Urinary bladder (tissue), 4 donors: ENCODE measurements around the gene METTL15. TPM values are rescaled to one million over a fixed set of nuclear protein-coding genes. Genes with fewer than 3 reads are reported as not detected.
"Not testable (repeated sequence)": the region's sequence is repeated elsewhere in the genome, so short reads cannot be mapped to it uniquely, and the experiment has no call there.

ENCODE experiments used
- DNase-seq: peaks from one replicate; pipeline ENCODE4 v3.0.0-alpha.2; 2015; ENCODE audit errors: extremely low spot score
- H3K27ac ChIP-seq: one replicate; pipeline ENCODE4 v1.5.1; 2013; ENCODE audit warnings: low read depth, mild to moderate bottlenecking, moderate library complexity
- H3K36me3 ChIP-seq: one replicate; pipeline ENCODE4 v1.6.1; 2013; ENCODE audit warnings: mild to moderate bottlenecking, moderate library complexity; ENCODE audit not compliant: insufficient read depth
- H3K4me1 ChIP-seq: one replicate; pipeline ENCODE4 v1.6.1; 2013; ENCODE audit warnings: mild to moderate bottlenecking, moderate library complexity; ENCODE audit not compliant: insufficient read depth
- H3K4me3 ChIP-seq: one replicate; pipeline ENCODE4 v1.5.1; 2013; ENCODE audit warnings: low read depth, low read length
- WGBS: extraction: QIAGEN DNeasy Blood & Tissue Kit; methylation state at CpG from one replicate; pipeline ENCODE4 v1.1.7; 2013; 5-methylcytosine and 5-hydroxymethylcytosine counted together
- polyA plus RNA-seq: library from polyadenylated mRNA; stranded (reverse); fragments of 200-250 nt; gene quantifications from one replicate; pipeline ENCODE4 v1.2.3, GENCODE V29; 2013
- total RNA-seq: library from RNA; depleted of rRNA; stranded (reverse); fragments of >200 nt; gene quantifications from one replicate; pipeline ENCODE4 v1.2.3, GENCODE V29; 2014
- donor health status: healthy with polysubstance abuse.
- donor health status: healthy.

Gene METTL15
- total and polyA plus RNA-seq, 2 donors: 5.3 to 56.3 TPM

GRCh38 chr11:28250192-28250591 lies 142.0 kb downstream of the METTL15 start:
- Histone ChIP-seq H3K36me3 (no peaks in the 10 kb centered on the region), H3K4me1 (no peaks in the 10 kb centered on the region), H3K4me3 (no peak overlapping the region), H3K27ac (no peak overlapping the region)
- DNase-seq: no peak

GRCh38 chr11:28251257-28251656 lies 143.1 kb downstream of the METTL15 start:
- 86% methylated on average over 2 of the region's 2 CpGs for WGBS
- Histone ChIP-seq H3K4me3 (no peak overlapping the region), H3K36me3 (no peaks in the 10 kb centered on the region), H3K4me1 (no peaks in the 10 kb centered on the region), H3K27ac (no peak overlapping the region)
- no peak for DNase-seq

GRCh38 chr11:28257761-28258160 lies 149.6 kb downstream of the METTL15 start:
- DNase-seq: no peak
- H3K36me3 ChIP-seq: no peaks in the 10 kb centered on the region
- no peak overlapping the region for H3K4me3 ChIP-seq
- H3K4me1 ChIP-seq: no peaks in the 10 kb centered on the region
- H3K27ac ChIP-seq: no peak overlapping the region

- no peaks in the 10 kb centered on the region for H3K36me3 ChIP-seq
- DNase-seq: no peak
- no peaks in the 10 kb centered on the region for H3K4me1 ChIP-seq
- 86% methylated on average over 8 of the region's 8 CpGs for WGBS
- H3K27ac ChIP-seq: no peak overlapping the region
- H3K4me3 ChIP-seq: no peak overlapping the region
Measured at GRCh38 chr11:28259177-28259843, 151.1 kb downstream of the METTL15 start.

- Histone ChIP-seq H3K27ac (no peak overlapping the region), H3K4me3 (no peak overlapping the region), H3K4me1 (no peaks in the 10 kb centered on the region), H3K36me3 (no peaks in the 10 kb centered on the region)
- no peak for DNase-seq
- 91% methylated on average over 3 of the region's 3 CpGs for WGBS
Measured at GRCh38 chr11:28268925-28269324, 160.7 kb downstream of the METTL15 start.

GRCh38 chr11:28269586-28269985 lies 161.4 kb downstream of the METTL15 start:
- H3K4me3 ChIP-seq: no peak overlapping the region
- WGBS: 93% methylated on average over 1 of the region's 1 CpG
- H3K27ac ChIP-seq: no peak overlapping the region
- H3K4me1 ChIP-seq: no peaks in the 10 kb centered on the region
- no peak for DNase-seq
- no peaks in the 10 kb centered on the region for H3K36me3 ChIP-seq

- not testable (repeated sequence) for H3K4me1 ChIP-seq, H3K27ac ChIP-seq, DNase-seq, H3K36me3 ChIP-seq, H3K4me3 ChIP-seq
- WGBS: 96% methylated on average over 2 of the region's 2 CpGs
Measured at GRCh38 chr11:28272247-28272646, 164.1 kb downstream of the METTL15 start.

- Histone ChIP-seq H3K27ac (no peak overlapping the region), H3K36me3 (no peaks in the 10 kb centered on the region), H3K4me3 (no peak overlapping the region), H3K4me1 (no peaks in the 10 kb centered on the region)
- DNase-seq: no peak
Measured at GRCh38 chr11:28274216-28274615, 166.0 kb downstream of the METTL15 start.

- no peak for DNase-seq
- H3K36me3 ChIP-seq: no peaks in the 10 kb centered on the region
- H3K4me3 ChIP-seq: no peak overlapping the region
- H3K4me1 ChIP-seq: no peaks in the 10 kb centered on the region
- 85% methylated on average over 1 of the region's 1 CpG for WGBS
- no peak overlapping the region for H3K27ac ChIP-seq
Measured at GRCh38 chr11:28284196-28284595, 176.0 kb downstream of the METTL15 start.

GRCh38 chr11:28289444-28289843 lies 181.3 kb downstream of the METTL15 start:
- DNase-seq: no peak
- 96% methylated on average over 1 of the region's 1 CpG for WGBS

GRCh38 chr11:28290995-28291394 lies 182.8 kb downstream of the METTL15 start:
- not testable (repeated sequence) for DNase-seq, H3K4me3 ChIP-seq, H3K27ac ChIP-seq, H3K4me1 ChIP-seq, H3K36me3 ChIP-seq
- 95% methylated on average over 7 of the region's 7 CpGs for WGBS

More at GRCh38 chr11:28289444-28289843, 181.3 kb downstream of the METTL15 start:
- Histone ChIP-seq H3K4me1 (no peaks in the 10 kb centered on the region), H3K27ac (no peak overlapping the region), H3K36me3 (no peaks in the 10 kb centered on the region), H3K4me3 (no peak overlapping the region)

GRCh38 chr11:28296426-28296825 lies 188.2 kb downstream of the METTL15 start:
- Histone ChIP-seq H3K36me3 (no peaks in the 10 kb centered on the region), H3K4me3 (no peak overlapping the region), H3K27ac (no peak overlapping the region), H3K4me1 (no peaks in the 10 kb centered on the region)
- DNase-seq: no peak
- WGBS: 95% methylated on average over 2 of the region's 2 CpGs

GRCh38 chr11:28298209-28298608 lies 190.0 kb downstream of the METTL15 start:
- WGBS: 97% methylated on average over 3 of the region's 3 CpGs
- no peak for DNase-seq
- no peaks in the 10 kb centered on the region for H3K4me1 ChIP-seq
- no peaks in the 10 kb centered on the region for H3K36me3 ChIP-seq
- no peak overlapping the region for H3K4me3 ChIP-seq
- no peak overlapping the region for H3K27ac ChIP-seq

- 87% methylated on average over 2 of the region's 2 CpGs for whole genome bisulfite sequencing
- no peak for DNase-seq
- Histone ChIP-seq H3K4me3 (no peak overlapping the region), H3K27ac (no peak overlapping the region), H3K4me1 (no peaks in the 10 kb centered on the region), H3K36me3 (no peaks in the 10 kb centered on the region)
Measured at GRCh38 chr11:28303477-28304191, 195.4 kb downstream of the METTL15 start.
